H1 (cell line): ENCODE measurements around the gene MOCS1. TPM values are rescaled to one million over a fixed set of nuclear protein-coding genes. Genes with fewer than 3 reads are reported as not detected.

ENCODE experiments used
- CTCF ChIA-PET: fragments of 300-600 bp; sonication (Branson Sonifier 250); formaldehyde crosslinking; loops from one replicate; lab custom pipeline; 2021; ENCODE audit not compliant: partially characterized antibody; lab: Charles Lee
- POLR2A ChIA-PET: fragments of 300-600 bp; sonication (Branson Sonifier 250); formaldehyde crosslinking; loops from one replicate; lab custom pipeline; 2021; ENCODE audit warnings: inconsistent platforms; ENCODE audit not compliant: partially characterized antibody; lab: Charles Lee
- DNase-seq, 2 experiments: peaks; one replicate each; pipeline versions ENCODE4 v3.0.0 to v3.0.0-alpha.2; 2010 to 2022; ENCODE audit warnings: low spot score in 2 of 2, low read depth in 1 of 2, mixed read lengths in 1 of 2
- FAIRE-seq: peaks from 2 replicates; lab custom pipeline; 2011; peaks lifted over from hg19 to GRCh38; lab: Jason Lieb, UNC
- H2AFZ ChIP-seq: 2 replicates; pipeline ENCODE4 v1.8.1; 2012; ENCODE audit warnings: low read length, inconsistent platforms
- H2AK5ac ChIP-seq: 2 replicates; pipeline ENCODE4 v1.6.1; 2013; ENCODE audit warnings: low read depth, low read length
- H2BK120ac ChIP-seq: replicated peaks from 2 replicates; pipeline ENCODE3; 2013; ENCODE audit warnings: low read depth, low read length, inconsistent platforms
- H2BK12ac ChIP-seq: 2 replicates; pipeline ENCODE4 v1.6.1; 2013; ENCODE audit warnings: low read depth, low read length
- H2BK15ac ChIP-seq: 2 replicates; pipeline ENCODE4 v1.6.1; 2013; ENCODE audit warnings: low read length
- H2BK20ac ChIP-seq: 2 replicates; pipeline ENCODE4 v1.6.1; 2013; ENCODE audit warnings: low read length
- H2BK5ac ChIP-seq: 2 replicates; pipeline ENCODE4 v1.6.1; 2013; ENCODE audit warnings: low read depth, low read length
- H3K14ac ChIP-seq: 2 replicates; pipeline ENCODE4 v1.6.1; 2013; ENCODE audit warnings: inconsistent platforms; ENCODE audit not compliant: insufficient read length
- H3K18ac ChIP-seq: 2 replicates; pipeline ENCODE4 v1.6.1; 2013; ENCODE audit warnings: low read length; ENCODE audit errors: extremely low read depth
- H3K23ac ChIP-seq: 2 replicates; pipeline ENCODE4 v1.6.1; 2013; ENCODE audit warnings: inconsistent platforms; ENCODE audit not compliant: insufficient read length
- H3K23me2 ChIP-seq: 2 replicates; pipeline ENCODE4 v1.6.1; 2013; ENCODE audit warnings: low read depth, low read length
- H3K27ac ChIP-seq: 2 replicates; pipeline ENCODE4 v1.6.1; 2011; ENCODE audit warnings: low read depth, low read length, inconsistent platforms
- H3K27me3 ChIP-seq, 4 experiments: replicated peaks in 1 of 4; 1 replicate in 1 of 4; 2 replicates in 3 of 4; pipeline versions ENCODE4 v1.6.1 to v1.8.1; 2011 to 2013; ENCODE audit warnings: low read length in 3 of 4, mild to moderate bottlenecking in 3 of 4, inconsistent platforms in 2 of 4, mixed read lengths in 2 of 4, moderate library complexity in 1 of 4; ENCODE audit not compliant: control insufficient read depth in 3 of 4, insufficient read depth in 3 of 4; ENCODE audit errors: extremely low read depth in 1 of 4
- H3K36me3 ChIP-seq, 4 experiments: 2 replicates each; pipeline versions ENCODE4 v1.6.1 to v1.8.1; 2011 to 2013; ENCODE audit warnings: mild to moderate bottlenecking in 4 of 4, low read length in 3 of 4, moderate library complexity in 2 of 4, control low read depth in 1 of 4, inconsistent platforms in 1 of 4; ENCODE audit not compliant: insufficient read depth in 4 of 4, control insufficient read depth in 2 of 4
- H3K4ac ChIP-seq: replicated peaks from 2 replicates; pipeline ENCODE3; 2013; ENCODE audit warnings: low read length, low read depth, mixed read lengths, inconsistent platforms; ENCODE audit not compliant: insufficient read length
- H3K4me1 ChIP-seq, 4 experiments: replicated peaks in 1 of 4; 1 replicate in 1 of 4; 2 replicates in 3 of 4; pipeline versions ENCODE4 v1.6.1 to v1.8.1; 2011 to 2013; ENCODE audit warnings: low read length in 3 of 4, inconsistent platforms in 2 of 4, mixed read lengths in 1 of 4; ENCODE audit not compliant: insufficient read depth in 4 of 4, control insufficient read depth in 3 of 4
- H3K4me2 ChIP-seq, 2 experiments: 2 replicates each; pipeline versions ENCODE4 v1.6.1 to v1.8.1; 2011 to 2013; ENCODE audit warnings: low read depth in 2 of 2, low read length in 2 of 2, control low read depth in 1 of 2, inconsistent platforms in 1 of 2, mild to moderate bottlenecking in 1 of 2; ENCODE audit not compliant: insufficient read depth in 1 of 2
- H3K4me3 ChIP-seq, 4 experiments: fragments of 200-600, 300-600 bp in 1 of 4; sonication (generic), shearing (Covaris generic), sonication (Bioruptor Twin) in 1 of 4; 2 replicates each; pipeline versions ENCODE4 v1.5.1 to v1.8.1; 2011 to 2016; ENCODE audit warnings: low read length in 4 of 4, low read depth in 3 of 4, control low read depth in 2 of 4, inconsistent platforms in 2 of 4, mild to moderate bottlenecking in 2 of 4, mixed read lengths in 1 of 4, moderate library complexity in 1 of 4; ENCODE audit not compliant: insufficient read depth in 2 of 4; ENCODE audit errors: extremely low read depth in 1 of 4
- H3K56ac ChIP-seq: replicated peaks from 2 replicates; pipeline ENCODE3; 2013; ENCODE audit warnings: low read depth, mild to moderate bottlenecking, mixed read lengths, low read length, inconsistent platforms; ENCODE audit not compliant: insufficient read length
- H3K79me1 ChIP-seq: 2 replicates; pipeline ENCODE4 v1.6.1; 2013; ENCODE audit warnings: low read depth, low read length, control low read depth
- H3K79me2 ChIP-seq, 2 experiments: 2 replicates each; pipeline versions ENCODE4 v1.6.1 to v1.8.1; 2012 to 2013; ENCODE audit warnings: low read length in 2 of 2, mild to moderate bottlenecking in 2 of 2, inconsistent platforms in 1 of 2; ENCODE audit not compliant: insufficient read depth in 2 of 2, control insufficient read depth in 1 of 2
- H3K9ac ChIP-seq, 4 experiments: replicated peaks in 1 of 4; 1 replicate in 1 of 4; 2 replicates in 3 of 4; pipeline versions ENCODE4 v1.6.1 to v1.8.1; 2011 to 2013; ENCODE audit warnings: low read depth in 3 of 4, low read length in 3 of 4, control low read depth in 2 of 4, mild to moderate bottlenecking in 2 of 4, moderate library complexity in 2 of 4, inconsistent platforms in 1 of 4; ENCODE audit errors: extremely low read depth in 1 of 4
- H3K9me3 ChIP-seq, 2 experiments: 2 replicates each; pipeline versions ENCODE4 v1.6.1 to v1.8.1; 2012 to 2013; ENCODE audit warnings: mild to moderate bottlenecking in 2 of 2, moderate library complexity in 2 of 2, control low read depth in 1 of 2, inconsistent platforms in 1 of 2, low read depth in 1 of 2, low read length in 1 of 2, mixed read lengths in 1 of 2; ENCODE audit not compliant: insufficient read depth in 2 of 2
- H4K20me1 ChIP-seq, 2 experiments: replicated peaks in 1 of 2; 2 replicates each; pipeline versions ENCODE3 to v1.8.1; 2011 to 2013; ENCODE audit warnings: inconsistent platforms in 2 of 2, low read length in 2 of 2, mild to moderate bottlenecking in 1 of 2; ENCODE audit not compliant: insufficient read depth in 2 of 2, control insufficient read depth in 1 of 2
- H4K5ac ChIP-seq: 2 replicates; pipeline ENCODE4 v1.6.1; 2013; ENCODE audit warnings: low read length, low read depth, mixed read lengths, inconsistent platforms; ENCODE audit not compliant: insufficient read length
- H4K8ac ChIP-seq: 2 replicates; pipeline ENCODE4 v1.8.0; 2013; ENCODE audit warnings: mild to moderate bottlenecking, moderate library complexity, low read length, inconsistent platforms; ENCODE audit not compliant: insufficient read depth; ENCODE audit errors: extremely low read depth
- H4K91ac ChIP-seq: replicated peaks from 2 replicates; pipeline ENCODE3; 2013; ENCODE audit warnings: low read length, mixed read lengths, inconsistent platforms; ENCODE audit not compliant: insufficient read length
- EGR1 ChIP-seq: IDR thresholded peaks from 2 replicates; pipeline ENCODE4 v1.6.1; 2011; ENCODE audit warnings: low read depth, low read length, borderline replicate concordance
- PHF8 ChIP-seq: fragments of 200-600 bp; sonication (generic); conservative IDR thresholded peaks from 2 replicates; pipeline ENCODE4 v1.7.1; 2012; ENCODE audit warnings: low read depth, mild to moderate bottlenecking, inconsistent platforms, low read length, moderate library complexity
- RBBP5 ChIP-seq: IDR thresholded peaks from 2 replicates; pipeline ENCODE4 v1.7.1; 2012; ENCODE audit warnings: low read depth, mild to moderate bottlenecking, inconsistent platforms, low read length, moderate library complexity, borderline replicate concordance
- SAP30 ChIP-seq: fragments of 300-600 bp; sonication (generic); IDR thresholded peaks from 2 replicates; pipeline ENCODE4 v1.7.1; 2012; ENCODE audit warnings: low read length, moderate library complexity, mild to moderate bottlenecking, inconsistent platforms; ENCODE audit not compliant: insufficient read depth, insufficient replicate concordance
- WGBS, 2 experiments: shearing (Covaris generic) in 1 of 2; methylation state at CpG; one replicate each; pipeline versions ENCODE4 v1.1.6 to v1.1.7; 2013 to 2015; ENCODE audit warnings: low lambda C conversion rate in 2 of 2, mixed read lengths in 2 of 2, inconsistent platforms in 1 of 2, low coverage in 1 of 2, missing lambda C conversion rate in 1 of 2; ENCODE audit not compliant: insufficient replicate concordance in 2 of 2, insufficient coverage in 1 of 2, insufficient read length in 1 of 2; ENCODE audit errors: extremely low coverage in 1 of 2, missing lambda C conversion rate in 1 of 2; 5-methylcytosine and 5-hydroxymethylcytosine counted together
- polyA plus RNA-seq, 7 experiments: library from polyadenylated mRNA; depleted of rRNA in 3 of 7; stranded (reverse) in 5 of 7; unstranded in 2 of 7; fragments of >200 nt in 5 of 7; fragments of 200-250 nt in 2 of 7; gene quantifications; 1 replicate in 5 of 7; 2 replicates in 1 of 7; 4 replicates in 1 of 7; pipeline versions ENCODE4 v1.2.1 to v1.2.3, GENCODE V29; 2011 to 2013; ENCODE audit warnings: missing spikeins in 2 of 7, mixed read lengths in 2 of 7
- total RNA-seq: library from RNA; stranded (reverse); fragmentation: NEBNext Ultra II Directional; extraction: Animal tissue kit (Norgen Biotek cat#: 25700); gene quantifications from 2 replicates; pipeline ENCODE4 v1.2.1, GENCODE V29; 2021

Gene MOCS1
- total and polyA plus RNA-seq, 2 of the 8 experiments (the other 6 are each of a cell fraction or from before 2014, with no cell fraction given): 13.4 to 19.7 TPM

DNA sequence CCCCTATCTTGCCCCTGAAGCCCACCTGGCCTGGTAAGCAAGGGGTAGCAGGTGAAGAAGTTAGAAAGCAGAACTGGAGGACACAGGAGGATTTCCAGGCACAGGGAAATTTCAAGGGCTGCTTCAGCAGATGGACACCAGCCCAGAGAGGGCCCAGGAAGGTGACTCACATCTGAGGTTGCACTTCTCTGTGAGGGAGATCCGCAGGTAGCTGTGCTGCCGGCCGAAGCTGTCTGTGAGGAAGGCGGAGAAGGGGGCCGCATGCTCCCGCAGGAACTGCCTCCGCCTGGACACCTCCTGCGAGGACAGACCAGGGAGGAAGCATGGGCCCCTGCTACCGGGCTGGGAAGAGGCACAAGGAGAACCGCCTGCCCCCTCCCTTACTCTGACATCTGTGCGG, 7.1 kb downstream of the MOCS1 start:
- Histone ChIP-seq H3K56ac (no peak overlapping the region), H3K79me1 (peaks cover 5% of the 10 kb centered on the region; the same call in 1 of the 2 replicates), H3K9ac (no peak overlapping the region), H3K4ac (no peak overlapping the region), H2AK5ac (no peak overlapping the region), H2BK5ac (no peak overlapping the region), H2BK15ac (no peak overlapping the region), H3K14ac (no peak overlapping the region), H2BK12ac (no peak overlapping the region), H4K20me1 (peaks cover 0 to 1% of the 10 kb centered on the region in 2 experiments), H3K4me2 (no peak overlapping the region), H4K5ac (no peak overlapping the region), H3K27ac (no peak overlapping the region), H4K8ac (no peak overlapping the region), H3K27me3 (peaks cover 0 to 1% (median 0%) of the 10 kb centered on the region in 4 experiments; a peak in 1 of 7 replicates), H3K4me3 (no peak overlapping the region), H3K79me2 (no peaks in the 10 kb centered on the region; a peak in 1 of 4 replicates), H3K23ac (no peak overlapping the region), H3K4me1 (no peaks in the 10 kb centered on the region; a peak in 1 of 7 replicates), H3K18ac (no peak overlapping the region), H2BK20ac (no peak overlapping the region), H2BK120ac (no peak overlapping the region), H3K36me3 (peaks cover 3 to 22% (median 10%) of the 10 kb centered on the region in 4 experiments), H3K23me2 (no peaks in the 10 kb centered on the region), H4K91ac (no peak overlapping the region), H3K9me3 (peaks cover 0 to 7% of the 10 kb centered on the region in 2 experiments; a peak in 2 of 4 replicates), H2AFZ (no peak overlapping the region)
- 90% methylated on average over 9 of the region's 11 CpGs; no CpG with 5 or more reads in 1 of the 2 experiments for WGBS, 2 experiments
- ChIA-PET POLR2A (interaction anchor here (2.1 kb wide), 1 partner anchor 23 kb away, joined by 6 read pairs; no protein-coding TSS in a partner anchor), CTCF (no interaction called here)
- FAIRE-seq (no peak), DNase-seq (no peak)
- TF ChIP-seq SAP30: no peak
- no peak for TF ChIP-seq EGR1
- no peak for TF ChIP-seq PHF8
- no peak for TF ChIP-seq RBBP5
